HepG2 (cell line): ENCODE results near the gene PREX1. TPM values are rescaled to one million over a fixed set of nuclear protein-coding genes. Genes with fewer than 3 reads are reported as not detected.

Experiments
- ATAC-seq: fragments of 200-7000 bp; cut with Tn5 transposase; 3 replicates; pipeline ENCODE4 v1.9.1; 2020; ENCODE audit warnings: mild to moderate bottlenecking, moderate library complexity
- BruUV-seq: library from RNA; stranded (reverse); fragments of 400-500 nt; replicated peaks from 2 replicates; lab custom pipeline; 2021; lab: Mats Ljungman, UMichigan
- CTCF ChIA-PET: fragments of 300-600 bp; formaldehyde crosslinking; extraction: SDS; loops from one replicate; lab custom pipeline; 2021; ENCODE audit warnings: low total read pairs, inconsistent platforms, low intra/inter-chr PET ratio; lab: Yijun Ruan, JAX
- POLR2A ChIA-PET: fragments of 350-600 bp; sonication (Branson Sonifier 250); formaldehyde crosslinking; loops from one replicate; lab custom pipeline; 2020; ENCODE audit warnings: antibody characterized with exemption, inconsistent platforms; lab: Yijun Ruan, JAX
- DNase-seq: peaks from one replicate; pipeline ENCODE4 v3.0.0-alpha.2; 2015; ENCODE audit warnings: low spot score
- FAIRE-seq: peaks from 3 replicates; lab custom pipeline; 2011; peaks lifted over from hg19 to GRCh38; lab: Jason Lieb, UNC
- H2AFZ ChIP-seq: one replicate; pipeline ENCODE4 v1.6.1; 2011; ENCODE audit warnings: low read length, inconsistent platforms
- H3K27ac ChIP-seq: fragments of 300-600 bp; 3 replicates; pipeline ENCODE4 v1.8.0; 2011; ENCODE audit warnings: mixed run types, mild to moderate bottlenecking, mixed read lengths, low read length, inconsistent platforms; ENCODE audit not compliant: insufficient read depth; ENCODE audit errors: extremely low read length
- H3K27me3 ChIP-seq, 2 experiments: fragments of 200-600 bp in 1 of 2; 2 replicates in 1 of 2; 3 replicates in 1 of 2; pipeline versions ENCODE4 v1.6.0 to v1.8.0; 2011; ENCODE audit warnings: low read length in 2 of 2, mild to moderate bottlenecking in 2 of 2, moderate library complexity in 2 of 2, inconsistent platforms in 1 of 2; ENCODE audit not compliant: insufficient read depth in 2 of 2, control insufficient read depth in 1 of 2
- H3K36me3 ChIP-seq, 2 experiments: fragments of 200-600 bp in 1 of 2; replicated peaks in 1 of 2; 2 replicates in 1 of 2; 3 replicates in 1 of 2; pipeline versions ENCODE4 v1.5.1 to v1.8.0; 2011; ENCODE audit warnings: low read length in 2 of 2, inconsistent platforms in 1 of 2; ENCODE audit not compliant: insufficient read depth in 2 of 2, control insufficient read depth in 1 of 2
- H3K4me1 ChIP-seq: 2 replicates; pipeline ENCODE4 v1.5.1; 2012; ENCODE audit warnings: low read length, inconsistent platforms; ENCODE audit not compliant: insufficient read depth
- H3K4me2 ChIP-seq: 2 replicates; pipeline ENCODE4 v1.6.0; 2011; ENCODE audit warnings: low read depth, low read length, inconsistent platforms
- H3K4me3 ChIP-seq, 3 experiments: fragments of 200-600 bp in 1 of 3; sonication (generic), shearing (Covaris generic) in 1 of 3; replicated peaks in 1 of 3; 2 replicates each; pipeline ENCODE4 v1.5.1; 2011 to 2016; ENCODE audit warnings: low read length in 3 of 3, inconsistent platforms in 2 of 3, low read depth in 2 of 3, mild to moderate bottlenecking in 2 of 3, control low read depth in 1 of 3, mixed read lengths in 1 of 3; ENCODE audit not compliant: insufficient read depth in 1 of 3
- H3K79me2 ChIP-seq: one replicate; pipeline ENCODE4 v1.6.1; 2011; ENCODE audit warnings: low read length, inconsistent platforms; ENCODE audit not compliant: insufficient read depth
- H3K9ac ChIP-seq: 2 replicates; pipeline ENCODE4 v1.6.0; 2011; ENCODE audit warnings: mild to moderate bottlenecking, low read depth, low read length, inconsistent platforms; ENCODE audit not compliant: insufficient read depth
- H3K9me3 ChIP-seq: 2 replicates; pipeline ENCODE4 v1.5.1; 2012; ENCODE audit warnings: mild to moderate bottlenecking, low read length
- H4K20me1 ChIP-seq: 2 replicates; pipeline ENCODE4 v1.6.0; 2011; ENCODE audit warnings: inconsistent platforms, mild to moderate bottlenecking, low read length, moderate library complexity; ENCODE audit not compliant: insufficient read depth
- GATAD1 ChIP-seq: IDR thresholded peaks from 2 replicates; pipeline ENCODE4 v1.6.1; 2016; ENCODE audit warnings: missing genetic modification reagents, missing compliant biosample characterization
- MAFF ChIP-seq: IDR thresholded peaks from 2 replicates; pipeline ENCODE4 v1.6.1; 2011; ENCODE audit warnings: low read depth, low read length, improper control_type of control experiment
- MAFK ChIP-seq, 2 experiments: IDR thresholded peaks in 1 of 2; conservative IDR thresholded peaks in 1 of 2; 2 replicates each; pipeline ENCODE4 v1.6.1; 2011; ENCODE audit warnings: improper control_type of control experiment in 2 of 2, low read length in 2 of 2
- SP4 ChIP-seq: sonication (generic); formaldehyde crosslinking; IDR thresholded peaks from 2 replicates; pipeline ENCODE4 v1.8.1; 2023; ENCODE audit warnings: mild to moderate bottlenecking, missing genetic modification reagents
- ZBTB26 ChIP-seq: IDR thresholded peaks from 2 replicates; pipeline ENCODE4 v1.6.1; 2016; ENCODE audit warnings: missing compliant biosample characterization, missing genetic modification reagents, borderline replicate concordance
- ZNF207 ChIP-seq: fragments of 450-650 bp; IDR thresholded peaks from 2 replicates; pipeline ENCODE4 v1.6.1; 2016; ENCODE audit warnings: antibody characterized with exemption, borderline replicate concordance
- ZNF354B ChIP-seq: sonication (generic); formaldehyde crosslinking; IDR thresholded peaks from 2 replicates; pipeline ENCODE4 v1.8.0; 2022; ENCODE audit warnings: mild to moderate bottlenecking, missing genetic modification reagents
- ZNF562 ChIP-seq: sonication (generic); formaldehyde crosslinking; IDR thresholded peaks from 2 replicates; pipeline ENCODE4 v1.8.0; 2022; ENCODE audit warnings: missing genetic modification reagents, borderline replicate concordance
- ZNF629 ChIP-seq: sonication (generic); formaldehyde crosslinking; conservative IDR thresholded peaks from 2 replicates; pipeline ENCODE4 v1.5.0; 2020; ENCODE audit warnings: missing genetic modification reagents
- WGBS: methylation state at CpG from one replicate; pipeline ENCODE4 v1.1.6; 2017; ENCODE audit warnings: low lambda C conversion rate; 5-methylcytosine and 5-hydroxymethylcytosine counted together
- in situ Hi-C: cut with HindIII; loops from 2 replicates; pipeline ENCODE4 v1.10.0; 2017; ENCODE audit warnings: low pct_unique_long_range_greater_than_20kb; ENCODE audit not compliant: extremely low pct_ligation_motif_present
- intact Hi-C: fragments of 100-400 bp; cut with micrococcal nuclease; formaldehyde crosslinking; loops from one replicate; pipeline ENCODE4 v1.10.0; 2022; ENCODE audit not compliant: unreplicated experiment
- polyA plus RNA-seq, 8 experiments: library from polyadenylated mRNA; depleted of rRNA in 3 of 8; stranded (reverse) in 7 of 8; unstranded in 1 of 8; fragments of >200 nt; fragmentation: Illumina TruSeq in 4 of 8; extraction: Trizol in 4 of 8; gene quantifications; 2 replicates each; pipeline versions ENCODE4 v1.2.1 to v1.2.3, GENCODE V29; 2011 to 2016; ENCODE audit warnings: low read depth in 4 of 8, missing spikeins in 1 of 8, mixed read lengths in 1 of 8; ENCODE audit not compliant: insufficient read depth in 1 of 8
- total RNA-seq, 5 experiments: library from RNA; depleted of rRNA; stranded (reverse); fragments of >200 nt; fragmentation: Illumina TruSeq; extraction: Trizol; gene quantifications; 2 replicates each; pipeline ENCODE4 v1.2.3, GENCODE V29; 2016; ENCODE audit warnings: low read depth in 1 of 5
- TF ChIP-seq, protein P1 (sequence below): sonication (generic); formaldehyde crosslinking; IDR thresholded peaks from 2 replicates; pipeline ENCODE4 v1.5.0; 2020; ENCODE audit warnings: mild to moderate bottlenecking, missing genetic modification reagents, borderline replicate concordance
- TF ChIP-seq, protein P2 (sequence below): fragments of 450-650 bp; IDR thresholded peaks from 2 replicates; pipeline ENCODE4 v1.6.1; 2016

The PREX1 gene
- total and polyA plus RNA-seq, 2 of the 13 experiments (the other 11 are each of a cell fraction or from before 2014, with no cell fraction given) = 0.02 to 0.04 TPM

DNA sequence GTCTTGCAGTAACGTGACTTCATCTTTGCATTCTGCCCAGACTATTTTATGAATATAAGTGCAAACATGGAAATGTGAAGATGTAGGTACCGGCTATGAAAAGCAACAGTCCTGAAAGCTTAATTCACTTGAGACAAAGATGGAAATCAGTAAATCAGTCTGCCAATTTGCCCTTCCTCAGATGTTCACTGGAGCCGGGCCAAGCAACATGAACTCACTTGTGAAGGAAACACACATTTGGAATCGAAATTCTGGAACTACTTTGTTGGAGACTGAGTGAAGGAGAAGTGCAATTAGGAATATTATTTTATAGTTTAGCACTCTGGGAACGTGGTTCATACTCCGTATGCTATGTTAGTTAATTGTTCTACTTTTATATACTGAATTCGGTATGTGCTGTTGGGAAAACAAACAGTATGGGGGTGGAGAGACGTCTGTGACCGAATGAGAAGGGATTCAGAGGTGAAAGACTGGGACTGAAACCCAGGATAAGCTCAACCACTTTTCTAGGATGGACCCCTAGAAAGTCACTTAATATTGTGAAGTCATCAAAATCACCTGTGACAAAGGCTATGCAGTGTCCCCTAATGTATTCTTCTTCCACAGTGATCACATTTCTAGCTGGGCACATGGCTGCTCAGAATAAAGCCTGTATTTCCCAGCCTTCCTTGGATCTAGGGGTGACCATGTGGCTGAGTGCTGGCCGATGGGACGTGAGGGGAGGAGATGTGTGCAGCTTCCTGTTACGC, 95.5 kb downstream of the PREX1 start:
- no TSS peak for BruUV-seq
- Histone ChIP-seq H3K27ac (no peak overlapping the region), H3K4me2 (no peak overlapping the region), H3K79me2 (no peaks in the 10 kb centered on the region), H3K9me3 (no peaks in the 10 kb centered on the region), H3K27me3 (peaks cover 0 to 11% of the 10 kb centered on the region in 2 experiments; a peak in 2 of 5 replicates), H3K9ac (no peak overlapping the region), H3K4me1 (peaks cover under 1% of the 10 kb centered on the region), H4K20me1 (no peaks in the 10 kb centered on the region), H2AFZ (no peak overlapping the region), H3K36me3 (no peaks in the 10 kb centered on the region)
- CTCF ChIA-PET = no interaction called here
- in situ Hi-C loops = no loop called here
- POLR2A ChIA-PET = no interaction called here
- 26% methylated on average over 12 of the region's 12 CpGs for whole genome bisulfite sequencing
- FAIRE-seq = no peak
- no peak for ATAC-seq
- no peak for DNase-seq
- TF ChIP-seq ZNF562 (no peak), MAFF (peak; percentile 65), SP4 (no peak), MAFK (conservative IDR thresholded peaks at IDR 0.05 in 1 of 2, IDR thresholded peaks at IDR 0.05 in 1 of 2; ENCODE audit: low read length in 2 of 2) (peak; percentile 57 to 76)
- TF ChIP-seq, all 625 proteins: peak for 2
- no peak overlapping the region for H3K4me3 ChIP-seq
- intact Hi-C loops = no loop called here

DNA sequence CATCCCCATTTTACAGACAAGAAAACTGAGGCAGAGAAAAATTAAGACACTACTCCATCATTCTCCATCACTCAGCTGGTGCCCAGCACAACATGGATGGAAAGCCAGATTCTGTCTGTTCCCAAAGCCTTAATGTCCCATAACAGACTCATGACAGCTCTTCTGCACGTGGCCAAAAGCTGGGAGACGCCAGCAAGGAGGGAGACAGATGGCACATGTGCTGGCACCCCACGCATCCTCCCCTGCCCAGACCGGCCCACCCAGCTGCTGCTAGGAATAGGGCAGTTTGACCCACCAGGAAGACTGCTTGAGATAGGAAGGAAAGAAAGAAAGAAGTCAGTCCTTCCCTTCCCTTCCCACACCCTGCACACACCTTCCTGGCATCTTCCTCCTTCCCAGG, 96.3 kb downstream of the PREX1 start:
- WGBS = 29% methylated on average over 4 of the region's 4 CpGs
- CTCF ChIA-PET = no interaction called here
- POLR2A ChIA-PET = no interaction called here

More for the DNA sequence above, 96.3 kb downstream of the PREX1 start:
- Histone ChIP-seq H3K27me3 (peaks cover 0 to 11% of the 10 kb centered on the region in 2 experiments; a peak in 2 of 5 replicates), H3K9me3 (no peaks in the 10 kb centered on the region), H3K36me3 (no peaks in the 10 kb centered on the region), H3K4me1 (no peaks in the 10 kb centered on the region), H3K79me2 (no peaks in the 10 kb centered on the region), H3K9ac (no peak overlapping the region), H3K4me2 (no peak overlapping the region), H4K20me1 (no peaks in the 10 kb centered on the region), H2AFZ (no peak overlapping the region), H3K27ac (no peak overlapping the region), H3K4me3 (no peak overlapping the region)
- FAIRE-seq (no peak), DNase-seq (no peak), ATAC-seq (no peak)
- TF ChIP-seq, protein P1, sequence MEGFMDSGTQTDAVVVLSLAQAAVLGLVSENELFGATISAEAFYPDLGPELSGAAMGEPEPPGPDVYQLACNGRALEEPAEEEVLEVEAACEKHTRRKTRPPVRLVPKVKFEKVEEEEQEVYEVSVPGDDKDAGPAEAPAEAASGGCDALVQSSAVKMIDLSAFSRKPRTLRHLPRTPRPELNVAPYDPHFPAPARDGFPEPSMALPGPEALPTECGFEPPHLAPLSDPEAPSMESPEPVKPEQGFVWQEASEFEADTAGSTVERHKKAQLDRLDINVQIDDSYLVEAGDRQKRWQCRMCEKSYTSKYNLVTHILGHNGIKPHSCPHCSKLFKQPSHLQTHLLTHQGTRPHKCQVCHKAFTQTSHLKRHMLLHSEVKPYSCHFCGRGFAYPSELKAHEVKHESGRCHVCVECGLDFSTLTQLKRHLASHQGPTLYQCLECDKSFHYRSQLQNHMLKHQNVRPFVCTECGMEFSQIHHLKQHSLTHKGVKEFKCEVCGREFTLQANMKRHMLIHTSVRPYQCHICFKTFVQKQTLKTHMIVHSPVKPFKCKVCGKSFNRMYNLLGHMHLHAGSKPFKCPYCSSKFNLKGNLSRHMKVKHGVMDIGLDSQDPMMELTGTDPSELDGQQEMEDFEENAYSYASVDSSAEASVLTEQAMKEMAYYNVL (CRISPR knock-in tag) = no peak
- TF ChIP-seq ZNF629 (peak; percentile 40; the same call in 1 of the 2 replicates), ZBTB26 (CRISPR knock-in tag) (no peak), ZNF354B (CRISPR knock-in tag) (no peak), GATAD1 (no peak), ZNF207 (no peak)
- TF ChIP-seq, protein P2, sequence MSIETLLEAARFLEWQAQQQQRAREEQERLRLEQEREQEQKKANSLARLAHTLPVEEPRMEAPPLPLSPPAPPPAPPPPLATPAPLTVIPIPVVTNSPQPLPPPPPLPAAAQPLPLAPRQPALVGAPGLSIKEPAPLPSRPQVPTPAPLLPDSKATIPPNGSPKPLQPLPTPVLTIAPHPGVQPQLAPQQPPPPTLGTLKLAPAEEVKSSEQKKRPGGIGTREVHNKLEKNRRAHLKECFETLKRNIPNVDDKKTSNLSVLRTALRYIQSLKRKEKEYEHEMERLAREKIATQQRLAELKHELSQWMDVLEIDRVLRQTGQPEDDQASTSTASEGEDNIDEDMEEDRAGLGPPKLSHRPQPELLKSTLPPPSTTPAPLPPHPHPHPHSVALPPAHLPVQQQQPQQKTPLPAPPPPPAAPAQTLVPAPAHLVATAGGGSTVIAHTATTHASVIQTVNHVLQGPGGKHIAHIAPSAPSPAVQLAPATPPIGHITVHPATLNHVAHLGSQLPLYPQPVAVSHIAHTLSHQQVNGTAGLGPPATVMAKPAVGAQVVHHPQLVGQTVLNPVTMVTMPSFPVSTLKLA = peak; percentile 39; the same call in 1 of the 2 replicates
- intact Hi-C loops (no loop called here), in situ Hi-C loops (no loop called here)
- no TSS peak for BruUV-seq
